Duodenal mucosa (tissue), 2 donors: ENCODE results near the gene TSPAN16.

ENCODE experiments used
- H3K27ac ChIP-seq: one replicate; pipeline ENCODE4 v1.7.0; 2013; ENCODE audit warnings: low read depth, low read length
- H3K27me3 ChIP-seq, 2 donors: one replicate each; pipeline ENCODE4 v1.7.0; 2013; ENCODE audit warnings: low read length in 2 of 2, control low read depth in 1 of 2; ENCODE audit not compliant: insufficient read depth in 2 of 2, control insufficient read depth in 1 of 2
- H3K36me3 ChIP-seq, 2 donors: one replicate each; pipeline ENCODE4 v1.7.0; 2013; ENCODE audit warnings: low read length in 2 of 2, control low read depth in 1 of 2; ENCODE audit not compliant: insufficient read depth in 2 of 2, control insufficient read depth in 1 of 2
- H3K4me1 ChIP-seq, 2 donors: one replicate each; pipeline ENCODE4 v1.7.0; 2013; ENCODE audit warnings: low read length in 2 of 2, control low read depth in 1 of 2; ENCODE audit not compliant: insufficient read depth in 2 of 2, control insufficient read depth in 1 of 2
- H3K4me3 ChIP-seq, 2 donors: one replicate each; pipeline ENCODE4 v1.7.0; 2013; ENCODE audit warnings: low read length in 2 of 2, low read depth in 1 of 2
- H3K9ac ChIP-seq, 2 donors: one replicate each; pipeline ENCODE4 v1.7.0; 2013; ENCODE audit warnings: low read length in 2 of 2, low read depth in 1 of 2
- H3K9me3 ChIP-seq, 2 donors: one replicate each; pipeline ENCODE4 v1.7.0; 2013; ENCODE audit warnings: low read length in 2 of 2, control low read depth in 1 of 2; ENCODE audit not compliant: control insufficient read depth in 1 of 2

The TSPAN16 gene

GRCh38 chr19:11257846-11258380 is 38.0 kb upstream of the TSPAN16 start:
- no peaks in the 10 kb centered on the region for H3K4me1 ChIP-seq
- no peak overlapping the region for H3K9ac ChIP-seq
- no peaks in the 10 kb centered on the region for H3K9me3 ChIP-seq
- H3K36me3 ChIP-seq = peaks cover 1 to 5% of the 10 kb centered on the region in 2 donors
- no peak overlapping the region for H3K27ac ChIP-seq
- no peaks in the 10 kb centered on the region for H3K27me3 ChIP-seq
- no peak overlapping the region for H3K4me3 ChIP-seq

GRCh38 chr19:11260996-11261395 is 35.0 kb upstream of the TSPAN16 start:
- Histone ChIP-seq H3K4me3 (peak overlapping the region in 1 of 2 donors; percentile 22), H3K36me3 (no peaks in the 10 kb centered on the region), H3K27ac (no peak overlapping the region), H3K27me3 (no peaks in the 10 kb centered on the region), H3K9ac (no peak overlapping the region), H3K9me3 (no peaks in the 10 kb centered on the region), H3K4me1 (peaks cover 14 to 19% of the 10 kb centered on the region in 2 donors)

- Histone ChIP-seq H3K4me3 (peak overlapping the region; percentile 70 to 74), H3K27ac (peak overlapping the region; percentile 32), H3K4me1 (peaks cover 19 to 24% of the 10 kb centered on the region in 2 donors), H3K27me3 (no peaks in the 10 kb centered on the region), H3K9ac (peak overlapping the region; percentile 54 to 65), H3K9me3 (no peaks in the 10 kb centered on the region), H3K36me3 (no peaks in the 10 kb centered on the region)
These were observed 34.5 kb upstream of the TSPAN16 start for GRCh38 chr19:11261431-11261970.

- peak within 1 kb of the TSS; percentile 62 for H3K27ac ChIP-seq
- H3K9me3 ChIP-seq = no peaks in the 10 kb centered on the region
- H3K4me3 ChIP-seq = peak within 1 kb of the TSS; percentile 70 to 74
- no peaks in the 10 kb centered on the region for H3K27me3 ChIP-seq
- H3K9ac ChIP-seq = peak within 1 kb of the TSS; percentile 63 to 65
- peaks cover 22 to 27% of the 10 kb centered on the region in 2 donors for H3K4me1 ChIP-seq
- H3K36me3 ChIP-seq = no peaks in the 10 kb centered on the region
These were observed 33.8 kb upstream of the TSPAN16 start, which contains the start of gene DOCK6 for GRCh38 chr19:11261971-11262839. Gene DOCK6 (minus strand): TSS chr19:11262524. CDS start chr19:11262440, 84 bp downstream.

- Histone ChIP-seq H3K27me3 (no peaks in the 10 kb centered on the region), H3K4me3 (no peak overlapping the region), H3K9me3 (no peaks in the 10 kb centered on the region), H3K4me1 (peaks cover 22 to 27% of the 10 kb centered on the region in 2 donors), H3K27ac (no peak overlapping the region), H3K36me3 (no peaks in the 10 kb centered on the region), H3K9ac (no peak overlapping the region)
These were observed 32.2 kb upstream of the TSPAN16 start for GRCh38 chr19:11263726-11264125.

- no peaks in the 10 kb centered on the region for H3K36me3 ChIP-seq
- H3K27ac ChIP-seq = peak overlapping the region; percentile 84
- peaks cover 22 to 27% of the 10 kb centered on the region in 2 donors for H3K4me1 ChIP-seq
- peak overlapping the region; percentile 47 to 76 for H3K9ac ChIP-seq
- H3K27me3 ChIP-seq = no peaks in the 10 kb centered on the region
- no peak overlapping the region for H3K4me3 ChIP-seq
- no peaks in the 10 kb centered on the region for H3K9me3 ChIP-seq
These were observed 31.3 kb upstream of the TSPAN16 start for GRCh38 chr19:11264452-11265176.

- peaks cover 22 to 27% of the 10 kb centered on the region in 2 donors for H3K4me1 ChIP-seq
- peak overlapping the region; percentile 47 to 76 for H3K9ac ChIP-seq
These were observed 30.7 kb upstream of the TSPAN16 start for GRCh38 chr19:11265177-11265784.

GRCh38 chr19:11265785-11266236 is 30.1 kb upstream of the TSPAN16 start:
- Histone ChIP-seq H3K4me1 (peaks cover 22 to 27% of the 10 kb centered on the region in 2 donors), H3K36me3 (no peaks in the 10 kb centered on the region), H3K4me3 (peak overlapping the region in 1 of 2 donors; percentile 48), H3K27me3 (no peaks in the 10 kb centered on the region), H3K9me3 (no peaks in the 10 kb centered on the region), H3K27ac (peak overlapping the region; percentile 84), H3K9ac (peak overlapping the region; percentile 29 to 76)

More at GRCh38 chr19:11265177-11265784, 30.7 kb upstream of the TSPAN16 start:
- Histone ChIP-seq H3K27ac (peak overlapping the region; percentile 84), H3K27me3 (no peaks in the 10 kb centered on the region), H3K9me3 (no peaks in the 10 kb centered on the region), H3K36me3 (no peaks in the 10 kb centered on the region), H3K4me3 (peak overlapping the region in 1 of 2 donors; percentile 48)

GRCh38 chr19:11267316-11268085 is 28.5 kb upstream of the TSPAN16 start:
- Histone ChIP-seq H3K4me1 (peaks cover 22 to 27% of the 10 kb centered on the region in 2 donors), H3K4me3 (no peak overlapping the region), H3K9me3 (no peaks in the 10 kb centered on the region), H3K36me3 (no peaks in the 10 kb centered on the region), H3K27ac (no peak overlapping the region), H3K27me3 (no peaks in the 10 kb centered on the region), H3K9ac (no peak overlapping the region)
